Erythroblast (primary cell): Measurements from ENCODE around the gene PGLYRP3.

Source experiments
- GATA1 ChIP-seq: IDR thresholded peaks from 2 replicates; pipeline ENCODE4 v1.6.1; 2011; ENCODE audit warnings: low read depth, mild to moderate bottlenecking, control low read depth, low read length, moderate library complexity
- POLR2A ChIP-seq: IDR thresholded peaks from 2 replicates; pipeline ENCODE4 v1.6.1; 2011; ENCODE audit warnings: mild to moderate bottlenecking, low read length

DNA sequence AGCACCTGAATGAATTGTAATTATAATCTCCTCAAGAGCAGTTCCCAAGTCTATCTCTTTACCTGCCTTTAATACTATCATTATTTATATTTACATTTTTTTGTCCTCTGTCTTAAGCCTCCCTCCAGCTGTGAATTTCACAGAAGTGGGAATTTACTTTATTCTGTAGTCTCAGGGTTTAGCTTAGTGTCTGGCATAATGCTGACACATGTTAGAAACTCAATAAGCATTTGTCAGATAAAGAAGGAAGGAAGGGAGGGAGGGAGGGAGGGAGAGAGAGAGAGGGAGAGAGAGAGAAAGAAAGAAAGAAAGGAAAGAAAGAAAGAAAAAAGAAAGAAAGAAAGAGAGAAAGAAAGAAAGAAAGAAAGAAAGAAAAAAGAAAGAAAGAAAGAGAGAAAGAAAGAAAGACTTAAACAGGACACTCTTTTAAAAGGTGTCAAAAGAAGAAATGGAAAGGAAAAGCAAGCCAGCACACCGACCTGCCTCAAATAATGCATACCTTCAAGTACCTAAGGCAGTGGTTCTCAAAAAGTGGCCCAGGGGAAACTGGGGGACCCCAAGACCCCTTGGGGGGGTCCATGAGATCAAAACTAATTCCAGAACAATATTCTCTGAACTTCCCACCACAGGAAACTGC, 37.7 kb upstream of the PGLYRP3 start:
- TF ChIP-seq GATA1 = no peak
- no peak for TF ChIP-seq POLR2A
